B cell (primary cell): ENCODE results near the gene ADARB2. TPM values are rescaled to one million over a fixed set of nuclear protein-coding genes. Genes with fewer than 3 reads are reported as not detected.

Source experiments
- ATAC-seq: fragments of 200-7000 bp; cut with Tn5 transposase; one replicate; pipeline ENCODE4 v1.10.0; 2021; ENCODE audit warnings: low read depth, mild to moderate bottlenecking, moderate number of reproducible peaks, moderate library complexity
- CTCF ChIA-PET: fragments of 350-600 bp; sonication (Branson Sonifier 250); formaldehyde crosslinking; loops from one replicate; lab custom pipeline; 2021; ENCODE audit warnings: antibody characterized with exemption, inconsistent platforms; lab: Charles Lee
- POLR2A ChIA-PET: fragments of 350-600 bp; sonication (Branson Sonifier 250); formaldehyde crosslinking; loops from one replicate; lab custom pipeline; 2021; ENCODE audit warnings: antibody characterized with exemption; lab: Charles Lee
- DNase-seq: peaks from one replicate; pipeline ENCODE4 v3.0.0; 2013
- H2AFZ ChIP-seq: 2 replicates; pipeline ENCODE4 v1.6.1; 2012; ENCODE audit warnings: mild to moderate bottlenecking, low read depth, low read length; ENCODE audit not compliant: insufficient read depth, poor library complexity, severe bottlenecking
- H3K27ac ChIP-seq, 2 donors: 1 replicate in 1 of 2; 2 replicates in 1 of 2; pipeline ENCODE4 v1.5.1; 2012 to 2013; ENCODE audit warnings: low read length in 2 of 2, mild to moderate bottlenecking in 2 of 2, moderate library complexity in 1 of 2
- H3K27me3 ChIP-seq, 4 experiments: fragments of 200-600 bp in 1 of 4; sonication (generic) in 1 of 4; replicated peaks in 1 of 4; 1 replicate in 2 of 4; 2 replicates in 2 of 4; pipeline versions ENCODE4 v1.6.1 to v1.7.0; 2013 to 2016; ENCODE audit warnings: low read length in 3 of 4, mild to moderate bottlenecking in 2 of 4, mixed read lengths in 1 of 4, moderate library complexity in 1 of 4; ENCODE audit not compliant: insufficient read depth in 4 of 4, control insufficient read depth in 3 of 4; ENCODE audit errors: control extremely low read depth in 1 of 4
- H3K36me3 ChIP-seq, 2 experiments: replicated peaks in 1 of 2; 1 replicate in 1 of 2; 2 replicates in 1 of 2; pipeline versions ENCODE4 v1.6.1 to v1.7.1; 2013; ENCODE audit warnings: low read length in 1 of 2; ENCODE audit not compliant: insufficient read depth in 2 of 2, control insufficient read depth in 1 of 2; ENCODE audit errors: control extremely low read depth in 1 of 2, extremely low read depth in 1 of 2
- H3K4me1 ChIP-seq, 2 donors: fragments of 200-600 bp in 1 of 2; sonication (generic) in 1 of 2; 1 replicate in 1 of 2; 2 replicates in 1 of 2; pipeline versions ENCODE4 v1.5.1 to v1.6.1; 2013 to 2017; ENCODE audit warnings: low read length in 2 of 2; ENCODE audit not compliant: control insufficient read depth in 2 of 2, insufficient read depth in 2 of 2
- H3K4me2 ChIP-seq: replicated peaks from 2 replicates; pipeline ENCODE3; 2012; ENCODE audit warnings: mild to moderate bottlenecking, low read depth, low read length; ENCODE audit not compliant: poor library complexity, severe bottlenecking
- H3K4me3 ChIP-seq, 5 experiments: fragments of 200-600 bp in 1 of 5; sonication (generic) in 1 of 5; 1 replicate in 3 of 5; 2 replicates in 2 of 5; pipeline versions ENCODE4 v1.5.1 to v1.7.0; 2011 to 2016; ENCODE audit warnings: low read length in 4 of 5, mild to moderate bottlenecking in 4 of 5, low read depth in 2 of 5, control low read depth in 1 of 5, moderate library complexity in 1 of 5; ENCODE audit not compliant: insufficient read depth in 1 of 5; ENCODE audit errors: control extremely low read depth in 1 of 5, extremely low read depth in 1 of 5
- H3K79me2 ChIP-seq: fragments of 200-600 bp; sonication (generic); one replicate; pipeline ENCODE4 v1.6.0; 2016; ENCODE audit warnings: low read length; ENCODE audit not compliant: control insufficient read depth, insufficient read depth
- H3K9ac ChIP-seq: fragments of 200-600 bp; sonication (generic); 2 replicates; pipeline ENCODE4 v1.6.1; 2017; ENCODE audit warnings: mild to moderate bottlenecking, low read length, moderate library complexity
- H3K9me3 ChIP-seq, 3 donors: one replicate each; pipeline versions ENCODE4 v1.6.1 to v1.7.1; 2013; ENCODE audit warnings: low read length in 2 of 3; ENCODE audit not compliant: control insufficient read depth in 2 of 3, insufficient read depth in 1 of 3; ENCODE audit errors: control extremely low read depth in 1 of 3
- H4K20me1 ChIP-seq: 2 replicates; pipeline ENCODE4 v1.6.0; 2012; ENCODE audit warnings: mild to moderate bottlenecking, low read length; ENCODE audit not compliant: insufficient read depth, control insufficient read depth, poor library complexity, severe bottlenecking
- H3K27ac Mint-ChIP-seq: one replicate; pipeline ENCODE4 v1.8.0; 2021; ENCODE audit warnings: mixed read lengths
- H3K27me3 Mint-ChIP-seq: one replicate; pipeline ENCODE4 v1.8.0; 2021; ENCODE audit warnings: mixed read lengths
- H3K4me1 Mint-ChIP-seq: one replicate; pipeline ENCODE4 v1.8.0; 2021; ENCODE audit warnings: mixed read lengths
- H3K4me3 Mint-ChIP-seq: one replicate; pipeline ENCODE4 v1.8.0; 2021; ENCODE audit warnings: mixed read lengths
- H3K9me3 Mint-ChIP-seq: one replicate; pipeline ENCODE4 v1.8.0; 2022; ENCODE audit warnings: mixed read lengths; ENCODE audit not compliant: insufficient read depth
- CTCF ChIP-seq: fragments of 200-600 bp; IDR thresholded peaks from one replicate; pipeline ENCODE4 v1.8.0; 2022; ENCODE audit warnings: antibody characterized with exemption, mild to moderate bottlenecking
- EZH2 ChIP-seq: IDR thresholded peaks from 2 replicates; pipeline ENCODE4 v1.6.1; 2012; ENCODE audit warnings: borderline replicate concordance, low read depth, mild to moderate bottlenecking, moderate library complexity, low read length; ENCODE audit not compliant: insufficient read depth, poor library complexity, severe bottlenecking
- WGBS: methylation state at CpG from one replicate; pipeline ENCODE4 v1.1.5; 2013; ENCODE audit warnings: missing lambda C conversion rate; ENCODE audit not compliant: insufficient coverage; 5-methylcytosine and 5-hydroxymethylcytosine counted together
- intact Hi-C: fragments of 100-400 bp; cut with micrococcal nuclease; formaldehyde crosslinking; loops from one replicate; pipeline ENCODE4 v1.10.0; 2022
- polyA plus RNA-seq: library from polyadenylated mRNA; depleted of rRNA; stranded (reverse); fragments of >200 nt; gene quantifications from 2 replicates; pipeline ENCODE4 v1.2.3, GENCODE V29; 2012
- total RNA-seq, 2 donors: library from RNA; stranded (reverse); fragments of 120-200 nt in 1 of 2; gene quantifications; 1 replicate in 1 of 2; 2 replicates in 1 of 2; pipeline versions ENCODE4 v1.2.3 to v1.2.4, GENCODE V29; 2013 to 2022

ADARB2 gene
- total and polyA plus RNA-seq, 2 donors (not counting 1 experiment from before 2014, with no cell fraction given) = 0.13 to 0.96 TPM

GRCh38 chr10:1215862-1216573, 521.3 kb downstream of the ADARB2 start:
- H3K9me3 ChIP-seq = peaks cover 0 to 8% (median 2%) of the 10 kb centered on the region in 3 donors
- CTCF ChIA-PET = no interaction called here
- ATAC-seq (no peak), DNase-seq (no peak)
- H3K36me3 ChIP-seq = no peaks in the 10 kb centered on the region
- POLR2A ChIA-PET = no interaction called here
- H3K27ac ChIP-seq = no peak overlapping the region
- H3K79me2 ChIP-seq = no peaks in the 10 kb centered on the region
- peaks cover 3% of the 10 kb centered on the region for H3K27me3 Mint-ChIP-seq
- no peaks in the 10 kb centered on the region for H3K27me3 ChIP-seq
- TF ChIP-seq EZH2 = no peak
- no peak for TF ChIP-seq CTCF
- H3K4me3 Mint-ChIP-seq = no peak overlapping the region
- H4K20me1 ChIP-seq = no peaks in the 10 kb centered on the region
- H3K27ac Mint-ChIP-seq = no peak overlapping the region
- H2AFZ ChIP-seq = no peak overlapping the region
- H3K4me3 ChIP-seq = no peak overlapping the region
- no peaks in the 10 kb centered on the region for H3K9me3 Mint-ChIP-seq
- no peaks in the 10 kb centered on the region for H3K4me1 Mint-ChIP-seq
- intact Hi-C loops = no loop called here
- no peak overlapping the region for H3K9ac ChIP-seq
- 84% methylated on average over 19 of the region's 22 CpGs for WGBS
- no peak overlapping the region for H3K4me2 ChIP-seq
- H3K4me1 ChIP-seq = no peaks in the 10 kb centered on the region

GRCh38 chr10:1214882-1215540, 522.3 kb downstream of the ADARB2 start:
- no peak overlapping the region for H2AFZ ChIP-seq
- no peaks in the 10 kb centered on the region for H3K36me3 ChIP-seq
- H3K27me3 ChIP-seq = no peaks in the 10 kb centered on the region
- no peak overlapping the region for H3K27ac ChIP-seq
- no peaks in the 10 kb centered on the region for H3K79me2 ChIP-seq
- H4K20me1 ChIP-seq = no peaks in the 10 kb centered on the region
- no peak overlapping the region for H3K9ac ChIP-seq
- no peak overlapping the region for H3K4me2 ChIP-seq
- intact Hi-C loops = no loop called here
- Mint-ChIP-seq H3K27ac (no peak overlapping the region), H3K4me3 (no peak overlapping the region), H3K9me3 (no peaks in the 10 kb centered on the region), H3K27me3 (peaks cover 5% of the 10 kb centered on the region), H3K4me1 (no peaks in the 10 kb centered on the region)
- no peaks in the 10 kb centered on the region for H3K4me1 ChIP-seq
- DNase-seq (no peak), ATAC-seq (no peak)
- ChIA-PET CTCF (no interaction called here), POLR2A (no interaction called here)
- TF ChIP-seq EZH2 (no peak), CTCF (no peak)
- WGBS = 95% methylated on average over 15 of the region's 16 CpGs
- H3K9me3 ChIP-seq = peaks cover 0 to 8% (median 1%) of the 10 kb centered on the region in 3 donors
- no peak overlapping the region for H3K4me3 ChIP-seq
